ENCODE results near the gene CSPG4.

The CSPG4 gene

DNA sequence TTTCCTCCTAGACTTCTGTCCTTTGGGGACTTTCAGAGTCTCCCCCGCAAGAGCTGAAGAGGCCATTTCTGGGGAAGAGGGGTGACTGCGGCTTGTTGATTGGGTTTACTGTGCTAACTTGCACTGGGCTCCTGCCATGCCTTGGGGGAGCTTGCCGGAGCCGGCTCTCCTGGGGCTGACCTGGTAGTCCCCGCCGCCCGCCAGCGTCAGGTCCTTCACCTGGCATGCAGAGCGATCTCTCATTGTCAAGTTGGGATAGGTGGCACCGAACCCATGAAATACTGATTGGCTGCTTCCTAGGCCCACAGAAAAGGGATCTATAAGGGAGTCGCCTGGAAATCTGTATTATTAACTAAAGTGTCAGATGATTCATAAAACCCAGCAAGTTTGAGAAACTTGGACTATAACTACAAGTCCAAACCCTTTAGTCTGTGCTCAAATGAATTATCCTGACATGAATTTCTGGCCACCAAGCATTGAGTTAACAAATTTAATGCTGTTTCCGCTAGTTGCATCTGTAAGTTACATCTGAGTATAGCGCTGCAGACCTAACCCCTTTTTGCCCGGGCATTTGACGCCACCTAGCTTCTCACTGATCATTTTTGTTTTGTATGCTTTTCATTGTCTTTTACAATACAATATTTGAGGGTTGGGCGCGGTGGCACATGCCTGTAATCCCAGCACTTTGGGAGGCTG lies 72.0 kb downstream of the CSPG4 start:
- Histone ChIP-seq H3K4me3 (replicated peaks; ENCODE audit: insufficient read depth, low read length) (peak overlapping the region; percentile 68), H3K27ac (replicated peaks) (peak overlapping the region; percentile 96), H3K27me3 (ENCODE audit: insufficient read depth, poor library complexity, severe bottlenecking) (no peaks in the 10 kb centered on the region)
- peak in 1 of 2 experiments; percentile 78 for DNase-seq (ENCODE audit: low read depth in 1 of 2, low spot score in 1 of 2)
- TF ChIP-seq, protein P1, sequence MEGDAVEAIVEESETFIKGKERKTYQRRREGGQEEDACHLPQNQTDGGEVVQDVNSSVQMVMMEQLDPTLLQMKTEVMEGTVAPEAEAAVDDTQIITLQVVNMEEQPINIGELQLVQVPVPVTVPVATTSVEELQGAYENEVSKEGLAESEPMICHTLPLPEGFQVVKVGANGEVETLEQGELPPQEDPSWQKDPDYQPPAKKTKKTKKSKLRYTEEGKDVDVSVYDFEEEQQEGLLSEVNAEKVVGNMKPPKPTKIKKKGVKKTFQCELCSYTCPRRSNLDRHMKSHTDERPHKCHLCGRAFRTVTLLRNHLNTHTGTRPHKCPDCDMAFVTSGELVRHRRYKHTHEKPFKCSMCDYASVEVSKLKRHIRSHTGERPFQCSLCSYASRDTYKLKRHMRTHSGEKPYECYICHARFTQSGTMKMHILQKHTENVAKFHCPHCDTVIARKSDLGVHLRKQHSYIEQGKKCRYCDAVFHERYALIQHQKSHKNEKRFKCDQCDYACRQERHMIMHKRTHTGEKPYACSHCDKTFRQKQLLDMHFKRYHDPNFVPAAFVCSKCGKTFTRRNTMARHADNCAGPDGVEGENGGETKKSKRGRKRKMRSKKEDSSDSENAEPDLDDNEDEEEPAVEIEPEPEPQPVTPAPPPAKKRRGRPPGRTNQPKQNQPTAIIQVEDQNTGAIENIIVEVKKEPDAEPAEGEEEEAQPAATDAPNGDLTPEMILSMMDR (IDR thresholded peaks at IDR 0.05; ENCODE audit: insufficient read depth, low read length): no peak
- TF ChIP-seq, protein P2, sequence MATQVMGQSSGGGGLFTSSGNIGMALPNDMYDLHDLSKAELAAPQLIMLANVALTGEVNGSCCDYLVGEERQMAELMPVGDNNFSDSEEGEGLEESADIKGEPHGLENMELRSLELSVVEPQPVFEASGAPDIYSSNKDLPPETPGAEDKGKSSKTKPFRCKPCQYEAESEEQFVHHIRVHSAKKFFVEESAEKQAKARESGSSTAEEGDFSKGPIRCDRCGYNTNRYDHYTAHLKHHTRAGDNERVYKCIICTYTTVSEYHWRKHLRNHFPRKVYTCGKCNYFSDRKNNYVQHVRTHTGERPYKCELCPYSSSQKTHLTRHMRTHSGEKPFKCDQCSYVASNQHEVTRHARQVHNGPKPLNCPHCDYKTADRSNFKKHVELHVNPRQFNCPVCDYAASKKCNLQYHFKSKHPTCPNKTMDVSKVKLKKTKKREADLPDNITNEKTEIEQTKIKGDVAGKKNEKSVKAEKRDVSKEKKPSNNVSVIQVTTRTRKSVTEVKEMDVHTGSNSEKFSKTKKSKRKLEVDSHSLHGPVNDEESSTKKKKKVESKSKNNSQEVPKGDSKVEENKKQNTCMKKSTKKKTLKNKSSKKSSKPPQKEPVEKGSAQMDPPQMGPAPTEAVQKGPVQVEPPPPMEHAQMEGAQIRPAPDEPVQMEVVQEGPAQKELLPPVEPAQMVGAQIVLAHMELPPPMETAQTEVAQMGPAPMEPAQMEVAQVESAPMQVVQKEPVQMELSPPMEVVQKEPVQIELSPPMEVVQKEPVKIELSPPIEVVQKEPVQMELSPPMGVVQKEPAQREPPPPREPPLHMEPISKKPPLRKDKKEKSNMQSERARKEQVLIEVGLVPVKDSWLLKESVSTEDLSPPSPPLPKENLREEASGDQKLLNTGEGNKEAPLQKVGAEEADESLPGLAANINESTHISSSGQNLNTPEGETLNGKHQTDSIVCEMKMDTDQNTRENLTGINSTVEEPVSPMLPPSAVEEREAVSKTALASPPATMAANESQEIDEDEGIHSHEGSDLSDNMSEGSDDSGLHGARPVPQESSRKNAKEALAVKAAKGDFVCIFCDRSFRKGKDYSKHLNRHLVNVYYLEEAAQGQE (IDR thresholded peaks at IDR 0.05; ENCODE audit: insufficient replicate concordance, low read depth): no peak
- no peak for TF ChIP-seq SPI1 (IDR thresholded peaks at IDR 0.05; ENCODE audit: borderline replicate concordance, low read depth)
- no peak for TF ChIP-seq GABPA (IDR thresholded peaks at IDR 0.05; ENCODE audit: low read depth)
- TF ChIP-seq POLR2AphosphoS5 (IDR thresholded peaks at IDR 0.05; ENCODE audit: low read depth): no peak

DNA sequence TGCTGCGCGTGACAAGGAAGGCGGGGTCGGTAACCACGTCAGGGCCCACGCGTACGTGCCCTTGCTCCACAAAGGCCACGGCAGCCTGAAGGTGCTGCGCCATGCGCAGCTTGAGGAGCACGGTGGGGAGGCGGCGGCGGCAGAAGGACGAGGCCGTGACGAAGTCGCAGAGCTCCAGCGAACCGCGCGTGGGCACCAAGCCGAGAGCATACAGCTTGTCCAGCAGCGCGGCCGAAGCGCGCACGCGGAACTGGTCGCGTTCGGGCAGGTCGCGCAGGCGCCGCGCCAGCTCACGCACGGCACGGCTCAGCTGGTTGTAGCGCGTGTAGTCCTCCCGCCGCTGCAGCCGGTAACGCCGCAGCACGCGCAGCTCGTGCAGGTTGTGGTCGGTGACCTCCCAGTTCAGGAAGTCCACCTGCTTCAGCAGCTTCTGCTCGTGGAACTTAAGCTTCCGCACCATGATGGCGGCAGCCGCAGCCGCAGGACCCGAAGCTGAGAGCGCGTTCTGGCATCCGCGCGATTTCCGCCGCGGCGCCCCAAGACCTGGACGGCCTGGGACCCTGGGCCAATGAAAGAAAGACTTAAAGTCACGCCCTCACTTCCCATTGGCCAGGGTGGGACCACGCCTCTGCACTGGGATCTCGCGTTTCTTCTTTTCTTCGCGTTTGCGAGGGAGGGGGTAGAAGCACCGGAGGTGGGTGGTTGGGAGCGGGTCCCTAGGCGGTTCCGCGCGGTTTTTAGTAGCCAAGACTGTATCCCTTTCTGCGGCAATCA lies 72.8 kb downstream of the CSPG4 start, which contains the start of gene IMP3:
Gene IMP3 (minus strand): TSS at position 516 of the 774 bp plus-strand sequence. CDS start 56 bp downstream, at position 460.
- TF ChIP-seq POLR2AphosphoS5 (IDR thresholded peaks at IDR 0.05; ENCODE audit: low read depth) (peak; percentile 98), SPI1 (IDR thresholded peaks at IDR 0.05; ENCODE audit: borderline replicate concordance, low read depth) (peak; percentile 57; the same call in 1 of the 2 replicates), GABPA (IDR thresholded peaks at IDR 0.05; ENCODE audit: low read depth) (no peak)
- TF ChIP-seq, protein P1 (IDR thresholded peaks at IDR 0.05; ENCODE audit: insufficient read depth, low read length): no peak
- TF ChIP-seq, protein P2 (IDR thresholded peaks at IDR 0.05; ENCODE audit: insufficient replicate concordance, low read depth): peak; percentile 58
- H3K27ac ChIP-seq (replicated peaks): peak within 1 kb of the TSS; percentile 96
- H3K27me3 ChIP-seq (ENCODE audit: insufficient read depth, poor library complexity, severe bottlenecking): no peaks in the 10 kb centered on the region
- peak; percentile 95 to 98 for DNase-seq (ENCODE audit: low read depth in 1 of 2, low spot score in 1 of 2)
- peak within 1 kb of the TSS; percentile 68 for H3K4me3 ChIP-seq (replicated peaks; ENCODE audit: insufficient read depth, low read length)

DNA sequence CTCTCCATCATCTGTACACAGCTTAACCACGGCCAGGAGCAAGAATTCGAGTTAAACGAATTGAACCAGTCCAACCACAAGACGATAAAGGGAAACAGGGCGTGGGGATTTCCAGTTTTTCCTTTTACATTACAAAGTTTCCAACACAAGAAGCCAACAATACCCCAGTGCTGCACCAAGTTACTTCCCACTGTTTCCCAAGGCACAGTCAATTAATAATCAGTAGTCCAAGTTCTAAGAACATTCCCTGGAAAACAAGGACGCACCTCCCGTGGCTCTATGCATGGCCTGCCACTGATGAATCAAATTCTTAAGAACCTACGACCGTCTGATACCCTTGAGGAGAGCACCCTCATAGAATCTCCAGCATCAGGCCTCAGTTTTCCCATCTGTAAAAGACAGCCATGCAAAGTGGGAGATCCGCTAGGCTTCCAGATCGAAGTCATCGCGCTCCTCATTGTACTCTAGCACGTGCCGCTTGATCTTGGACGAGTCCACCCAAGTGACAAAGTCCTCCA lies 73.4 kb downstream of the CSPG4 start:
- peak overlapping the region; percentile 68 for H3K4me3 ChIP-seq (replicated peaks; ENCODE audit: insufficient read depth, low read length)
- no peak for DNase-seq (ENCODE audit: low read depth in 1 of 2, low spot score in 1 of 2)
- H3K27me3 ChIP-seq (ENCODE audit: insufficient read depth, poor library complexity, severe bottlenecking): no peaks in the 10 kb centered on the region
- TF ChIP-seq SPI1 (IDR thresholded peaks at IDR 0.05; ENCODE audit: borderline replicate concordance, low read depth) (no peak), POLR2AphosphoS5 (IDR thresholded peaks at IDR 0.05; ENCODE audit: low read depth) (no peak), GABPA (IDR thresholded peaks at IDR 0.05; ENCODE audit: low read depth) (no peak)
- TF ChIP-seq, protein P2 (IDR thresholded peaks at IDR 0.05; ENCODE audit: insufficient replicate concordance, low read depth): no peak
- TF ChIP-seq, protein P1 (IDR thresholded peaks at IDR 0.05; ENCODE audit: insufficient read depth, low read length): no peak
- peak overlapping the region; percentile 96 for H3K27ac ChIP-seq (replicated peaks)
